H1 (cell line): Measurements from ENCODE around the gene LTC4S.

Source experiments
- CEBPB ChIP-seq: IDR thresholded peaks from 2 replicates; pipeline ENCODE4 v1.6.1; 2012; ENCODE audit warnings: low read depth, low read length
- CHD2 ChIP-seq: IDR thresholded peaks from 2 replicates; pipeline ENCODE4 v1.6.1; 2012; ENCODE audit warnings: low read length, improper control_type of control experiment
- CTCF ChIP-seq, 3 experiments: IDR thresholded peaks; 1 replicate in 2 of 3; 2 replicates in 1 of 3; pipeline versions ENCODE4 v1.5.1 to v1.6.1; 2011; ENCODE audit warnings: low read length in 3 of 3, mild to moderate bottlenecking in 3 of 3, inconsistent platforms in 2 of 3, low read depth in 1 of 3, moderate library complexity in 1 of 3; ENCODE audit not compliant: insufficient read depth in 1 of 3; ENCODE audit errors: control extremely low read depth in 1 of 3
- SIX5 ChIP-seq: IDR thresholded peaks from 2 replicates; pipeline ENCODE4 v1.6.1; 2011; ENCODE audit warnings: mild to moderate bottlenecking, low read depth, low read length

- TF ChIP-seq CTCF (IDR thresholded peaks at IDR 0.05; ENCODE audit: control extremely low read depth in 1 of 3, insufficient read depth in 1 of 3, low read depth in 1 of 3, low read length in 3 of 3) = no peak
- TF ChIP-seq CHD2 = no peak
- TF ChIP-seq CEBPB = no peak
- TF ChIP-seq SIX5 = no peak
Measured at GRCh38 chr5:179829732-179830435, 36.1 kb downstream of the LTC4S start.
